BE2C (cell line): ENCODE results near the gene PTGDS.

ENCODE experiments used
- DNase-seq: peaks from one replicate; pipeline ENCODE4 v3.0.0-alpha.2; 2020
- H3K27me3 ChIP-seq: fragments of 250-450 bp; sonication (Bioruptor Pico); 2 replicates; pipeline ENCODE4 v1.5.1; 2020; ENCODE audit warnings: mild to moderate bottlenecking
- H3K36me3 ChIP-seq: fragments of 250-450 bp; sonication (Bioruptor Pico); 2 replicates; pipeline ENCODE4 v1.5.1; 2020; ENCODE audit warnings: mild to moderate bottlenecking
- H3K4me1 ChIP-seq: fragments of 250-450 bp; sonication (Bioruptor Pico); 2 replicates; pipeline ENCODE4 v1.5.1; 2020
- H3K4me3 ChIP-seq: 2 replicates; pipeline ENCODE4 v1.5.1; 2011; ENCODE audit warnings: low read depth, low read length
- H3K9me3 ChIP-seq: fragments of 250-450 bp; sonication (Bioruptor Pico); 2 replicates; pipeline ENCODE4 v1.5.1; 2020
- CTCF ChIP-seq: IDR thresholded peaks from 2 replicates; pipeline ENCODE4 v1.5.1; 2012; ENCODE audit warnings: mild to moderate bottlenecking, low read depth, low read length

Gene PTGDS

GRCh38 chr9:136964171-136964689, 13.1 kb upstream of the PTGDS start:
- Histone ChIP-seq H3K36me3 (no peaks in the 10 kb centered on the region), H3K27me3 (no peaks in the 10 kb centered on the region), H3K4me1 (no peaks in the 10 kb centered on the region), H3K9me3 (no peaks in the 10 kb centered on the region), H3K4me3 (no peak overlapping the region)
- no peak for DNase-seq
- TF ChIP-seq CTCF = no peak

GRCh38 chr9:136964833-136965422, 12.4 kb upstream of the PTGDS start:
- TF ChIP-seq CTCF = no peak
- H3K36me3 ChIP-seq = no peaks in the 10 kb centered on the region
- no peaks in the 10 kb centered on the region for H3K27me3 ChIP-seq
- H3K9me3 ChIP-seq = no peaks in the 10 kb centered on the region
- H3K4me1 ChIP-seq = no peaks in the 10 kb centered on the region
- no peak for DNase-seq
- no peak overlapping the region for H3K4me3 ChIP-seq

DNA sequence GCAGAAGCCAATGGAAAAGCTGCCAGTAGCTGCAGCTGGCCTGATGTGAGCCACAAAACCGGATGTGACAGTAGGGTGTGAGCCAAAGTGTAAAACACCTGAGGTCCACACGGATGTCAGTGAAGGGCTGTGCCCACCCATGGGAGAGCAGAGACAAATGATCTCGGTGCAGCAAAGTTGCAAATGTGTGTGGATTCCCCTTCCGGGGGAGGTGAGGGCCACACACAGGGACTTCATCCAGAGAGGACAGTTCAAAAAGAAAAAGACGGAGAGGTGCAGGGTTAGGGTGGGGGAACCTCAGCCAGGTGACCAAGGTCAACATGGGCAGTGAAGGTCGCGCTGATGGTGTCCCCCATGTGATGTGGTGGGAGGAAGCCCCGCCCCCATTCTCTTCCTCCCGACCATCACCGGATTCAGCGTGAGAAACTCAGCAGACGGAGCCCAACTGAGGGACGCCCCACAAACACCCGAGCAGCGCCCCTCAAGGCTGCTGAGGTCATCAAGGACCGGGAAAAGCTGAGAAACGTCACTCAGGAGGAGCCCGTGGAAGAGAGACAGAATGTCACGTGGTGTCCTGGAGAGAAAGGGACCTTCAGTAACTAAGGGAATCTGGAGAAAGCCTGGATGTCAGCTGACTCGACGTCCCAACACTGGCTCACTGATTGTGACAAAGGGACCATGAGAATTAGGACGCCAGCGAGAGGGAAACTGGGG, 11.4 kb upstream of the PTGDS start:
- Histone ChIP-seq H3K36me3 (no peaks in the 10 kb centered on the region), H3K4me3 (no peak overlapping the region), H3K9me3 (no peaks in the 10 kb centered on the region), H3K4me1 (no peaks in the 10 kb centered on the region), H3K27me3 (no peaks in the 10 kb centered on the region)
- no peak for TF ChIP-seq CTCF
- DNase-seq = no peak

DNA sequence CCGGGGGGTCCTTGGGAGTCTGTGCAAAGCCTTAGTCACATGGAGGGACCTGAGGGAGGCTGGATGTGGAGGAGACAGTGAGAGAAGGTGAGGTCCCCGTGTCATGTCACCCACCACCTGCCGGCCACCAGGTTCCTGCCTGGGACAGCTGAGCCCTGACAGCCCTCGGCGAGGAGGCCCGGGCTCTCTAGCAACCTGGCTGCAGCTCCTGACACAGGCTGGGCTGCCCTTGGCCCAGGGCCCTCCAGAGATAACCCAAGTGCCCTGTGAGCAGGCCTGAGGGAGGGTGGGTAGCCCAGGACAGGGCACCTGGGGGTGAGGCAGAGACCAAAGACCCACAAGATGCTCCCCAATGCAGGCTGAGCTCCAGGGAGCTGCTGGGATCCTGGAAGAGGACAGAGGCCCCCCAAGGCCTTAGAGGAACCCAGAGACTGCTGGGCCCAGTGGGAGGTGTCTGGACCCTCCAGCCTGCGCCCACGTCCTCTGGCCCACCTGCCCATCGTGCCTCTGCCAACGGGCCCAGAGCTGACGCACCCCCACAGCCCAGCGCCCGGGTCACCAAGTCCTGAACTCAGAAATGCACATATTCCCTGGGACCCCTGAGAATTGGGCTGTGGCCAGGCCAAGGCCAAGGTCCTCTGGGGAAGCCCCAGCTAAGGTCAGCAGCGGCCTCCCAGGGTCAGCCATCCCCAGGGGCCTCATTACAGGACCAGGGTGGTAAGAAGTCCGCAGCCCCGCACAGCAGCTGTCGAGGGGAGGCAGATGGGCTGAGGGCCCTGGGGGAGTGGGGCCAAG, 8.8 kb upstream of the PTGDS start:
- no peaks in the 10 kb centered on the region for H3K4me1 ChIP-seq
- no peak for TF ChIP-seq CTCF
- no peak for DNase-seq
- H3K9me3 ChIP-seq = no peaks in the 10 kb centered on the region
- no peaks in the 10 kb centered on the region for H3K27me3 ChIP-seq
- no peaks in the 10 kb centered on the region for H3K36me3 ChIP-seq
- no peak overlapping the region for H3K4me3 ChIP-seq

DNA sequence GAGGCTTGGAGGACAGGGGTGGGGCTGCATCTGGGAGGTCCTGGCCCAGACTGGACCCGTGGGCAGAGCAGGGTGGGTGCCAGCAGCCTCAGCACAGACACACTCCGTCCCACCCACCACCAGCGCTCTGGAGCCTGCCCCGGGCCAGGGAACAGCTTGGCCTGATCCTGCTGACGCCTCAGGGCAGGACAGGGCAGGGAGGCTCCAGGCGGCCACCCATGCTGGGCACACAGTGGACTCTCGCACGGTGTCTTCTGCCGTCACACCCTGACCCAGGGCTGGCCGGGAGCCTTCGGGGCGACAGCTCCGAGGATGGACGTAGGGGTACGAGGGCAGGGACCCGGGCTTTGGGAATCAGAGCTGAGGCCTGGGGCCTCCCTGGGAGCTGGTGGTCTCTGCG, 8.2 kb upstream of the PTGDS start:
- no peak for DNase-seq
- H3K4me3 ChIP-seq = no peak overlapping the region
- no peaks in the 10 kb centered on the region for H3K4me1 ChIP-seq
- H3K36me3 ChIP-seq = no peaks in the 10 kb centered on the region
- TF ChIP-seq CTCF = no peak
- no peaks in the 10 kb centered on the region for H3K9me3 ChIP-seq
- H3K27me3 ChIP-seq = no peaks in the 10 kb centered on the region
